DMS 273 (cell line): ENCODE data around the gene ACSS1.

Experiments
- DNase-seq: peaks from one replicate; lab custom pipeline; 2025; ENCODE audit not compliant: unreplicated experiment; lab: John Stamatoyannopoulos, UW

ACSS1 gene

DNA sequence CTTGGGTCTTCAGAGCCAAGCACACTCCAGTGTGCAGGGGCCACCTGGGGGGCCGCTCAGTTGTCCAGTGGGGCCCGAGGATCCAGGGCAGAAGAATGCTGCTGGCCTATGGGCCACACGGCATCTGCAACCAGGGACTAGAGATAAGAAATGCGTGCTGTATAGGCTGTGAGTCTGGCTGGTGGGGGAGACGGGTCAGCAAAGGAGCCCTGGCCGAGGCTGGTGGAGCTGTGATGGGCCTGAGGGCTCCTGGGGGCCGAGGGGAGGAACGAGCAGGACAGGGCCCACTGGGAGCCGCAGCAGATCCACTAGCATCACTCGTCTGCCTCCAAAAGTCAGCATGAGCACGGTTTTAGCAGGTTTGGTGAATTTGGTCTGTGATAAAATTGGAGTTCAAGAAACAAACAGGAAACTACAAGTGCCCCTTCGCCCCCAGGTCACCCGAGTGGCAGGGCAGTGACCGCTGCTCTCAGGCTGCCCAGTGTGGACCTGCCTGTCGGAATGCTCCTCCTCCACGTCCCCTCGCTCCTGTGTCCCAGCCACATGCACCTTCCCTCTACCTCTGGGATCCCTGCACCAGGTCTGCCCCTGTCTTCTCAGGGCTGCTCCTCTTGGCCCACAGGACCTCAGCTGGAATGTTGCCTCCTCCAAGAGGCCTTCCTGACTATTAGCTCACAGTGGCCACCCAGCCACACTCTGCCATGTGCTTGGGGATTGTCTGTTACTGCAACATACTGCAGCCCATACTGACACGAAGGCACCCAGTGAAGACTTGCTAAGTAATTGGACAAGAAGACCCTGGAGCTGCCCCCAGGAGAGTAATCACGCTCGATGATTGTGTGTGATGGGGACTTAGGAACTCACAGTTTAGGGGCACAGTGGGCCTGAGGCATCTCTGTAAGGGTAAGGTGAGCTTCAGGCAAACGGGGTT lies 10.9 kb downstream of the ACSS1 start:
- DNase-seq = no peak

DNA sequence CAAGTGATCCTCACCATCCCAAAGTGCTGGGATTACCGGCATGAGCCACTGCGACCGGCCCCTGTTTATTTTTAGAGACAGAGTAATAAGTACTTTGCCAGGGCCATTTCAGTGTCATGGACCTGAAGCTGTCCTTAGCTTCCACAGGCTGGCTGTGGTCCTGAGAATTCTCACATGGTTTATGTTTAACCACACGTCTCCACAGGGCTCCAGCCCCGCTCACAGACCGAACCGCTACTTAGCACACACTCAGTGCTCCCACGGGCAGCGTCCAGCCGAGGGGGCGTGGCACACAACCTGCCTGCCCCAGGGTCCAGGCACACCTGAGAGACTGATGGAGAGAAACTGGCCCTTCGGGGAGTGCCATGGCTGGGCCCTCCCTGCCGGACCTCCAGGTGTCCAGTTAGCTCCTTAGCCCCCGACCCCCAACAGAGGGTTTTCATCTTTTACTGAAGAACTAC lies 11.7 kb downstream of the ACSS1 start:
- DNase-seq = no peak

DNA sequence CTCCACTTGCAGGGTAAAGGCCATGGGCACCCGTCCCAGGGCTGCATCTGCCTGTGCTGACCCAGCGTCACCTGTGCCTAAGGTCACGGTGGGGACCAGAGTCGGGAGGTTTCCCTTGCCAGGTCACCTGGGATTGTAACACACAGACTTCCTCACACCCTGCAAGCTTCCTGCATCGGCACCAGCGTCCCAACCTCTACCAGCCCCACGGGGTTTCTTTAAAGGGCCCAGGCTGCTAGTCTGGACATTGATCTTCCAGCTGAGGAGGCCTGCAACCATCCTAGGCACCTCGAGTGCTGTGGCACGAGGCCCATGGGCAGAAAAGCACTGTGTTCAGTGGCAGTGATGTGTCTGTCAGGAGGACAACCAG lies 12.6 kb downstream of the ACSS1 start:
- no peak for DNase-seq

DNA sequence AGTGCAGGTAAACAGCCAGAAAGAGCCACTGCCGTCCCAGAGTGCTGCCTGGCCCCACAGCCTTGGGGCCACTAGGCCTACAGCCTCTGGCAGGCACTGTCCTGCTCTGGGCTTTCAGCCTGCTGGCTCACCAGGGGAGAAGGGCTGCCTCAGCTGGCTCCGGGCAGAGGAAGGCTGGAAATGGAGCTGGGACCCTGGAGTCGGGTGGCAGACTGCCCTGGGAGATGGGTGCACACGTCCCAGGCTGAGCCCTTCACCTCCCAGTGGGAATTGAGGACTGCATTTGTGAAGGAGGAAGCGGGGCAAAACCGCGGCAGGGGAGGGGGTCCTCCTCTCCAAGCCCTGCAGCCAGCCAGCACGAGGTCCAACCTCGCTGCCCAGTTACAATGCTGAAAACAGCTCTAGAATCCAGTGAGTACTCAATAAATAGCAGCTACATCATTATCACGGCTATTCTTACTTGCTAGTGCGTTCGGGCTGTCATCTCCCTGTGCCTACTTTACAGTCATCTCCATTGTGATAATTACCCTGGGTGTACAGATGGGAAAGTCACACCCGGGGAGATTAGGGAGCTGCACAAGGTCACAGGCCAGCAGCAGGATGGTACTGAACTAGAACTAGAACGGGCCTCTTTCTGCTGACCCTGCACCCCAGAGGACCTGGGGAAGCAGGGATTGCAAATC lies 13.1 kb downstream of the ACSS1 start:
- no peak for DNase-seq

DNA sequence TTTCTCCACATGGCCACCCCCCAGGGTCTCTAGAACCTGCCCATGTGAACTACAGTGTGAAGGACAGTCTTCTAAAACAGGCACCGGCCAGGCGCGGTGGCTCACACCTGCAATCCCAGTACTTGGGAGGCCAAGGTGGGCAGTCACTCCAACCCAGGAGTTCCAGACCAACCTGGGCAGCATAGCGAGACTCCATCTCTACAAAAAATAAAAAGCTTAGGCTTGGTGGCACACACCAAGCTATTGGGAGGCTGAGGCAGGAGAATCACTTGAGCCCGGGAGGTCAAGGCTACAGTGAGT lies 13.7 kb downstream of the ACSS1 start:
- DNase-seq = no peak

DNA sequence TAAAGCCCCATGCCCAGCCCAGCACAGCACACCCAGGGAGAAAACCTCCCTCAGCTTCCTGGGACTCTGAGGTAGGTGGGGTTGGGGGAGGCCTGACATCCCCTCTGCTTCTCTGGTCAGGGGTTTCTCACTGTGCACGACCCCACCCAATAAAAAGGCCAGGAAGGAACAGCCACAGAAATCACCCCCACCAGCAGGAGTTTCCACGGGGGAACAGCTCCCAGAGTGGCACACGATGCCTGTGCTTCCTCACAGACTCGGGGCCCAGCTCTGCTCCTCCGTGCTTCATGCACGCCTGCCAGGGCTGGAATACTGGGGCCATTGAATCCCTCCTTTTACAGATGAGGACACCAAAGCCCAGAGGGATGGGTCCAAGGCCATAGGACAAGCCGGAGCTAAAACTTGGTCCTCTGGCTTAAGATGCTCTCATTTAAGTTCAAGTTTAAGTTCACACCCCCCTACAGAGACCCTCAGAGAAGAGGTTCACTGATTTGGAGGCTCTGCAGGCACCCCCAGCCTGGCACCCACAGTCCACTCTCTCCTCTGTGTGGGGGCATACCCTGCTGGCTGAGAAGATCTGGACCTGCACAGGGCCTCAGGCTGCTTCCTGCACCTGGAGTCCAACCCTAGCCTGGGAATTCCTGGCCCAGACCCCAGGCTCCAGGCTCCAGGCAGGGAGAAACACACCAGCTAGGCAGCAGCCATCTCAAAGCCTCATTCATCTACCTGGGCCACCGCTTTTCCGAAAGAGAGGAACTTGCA lies 14.3 kb downstream of the ACSS1 start:
- no peak for DNase-seq

DNA sequence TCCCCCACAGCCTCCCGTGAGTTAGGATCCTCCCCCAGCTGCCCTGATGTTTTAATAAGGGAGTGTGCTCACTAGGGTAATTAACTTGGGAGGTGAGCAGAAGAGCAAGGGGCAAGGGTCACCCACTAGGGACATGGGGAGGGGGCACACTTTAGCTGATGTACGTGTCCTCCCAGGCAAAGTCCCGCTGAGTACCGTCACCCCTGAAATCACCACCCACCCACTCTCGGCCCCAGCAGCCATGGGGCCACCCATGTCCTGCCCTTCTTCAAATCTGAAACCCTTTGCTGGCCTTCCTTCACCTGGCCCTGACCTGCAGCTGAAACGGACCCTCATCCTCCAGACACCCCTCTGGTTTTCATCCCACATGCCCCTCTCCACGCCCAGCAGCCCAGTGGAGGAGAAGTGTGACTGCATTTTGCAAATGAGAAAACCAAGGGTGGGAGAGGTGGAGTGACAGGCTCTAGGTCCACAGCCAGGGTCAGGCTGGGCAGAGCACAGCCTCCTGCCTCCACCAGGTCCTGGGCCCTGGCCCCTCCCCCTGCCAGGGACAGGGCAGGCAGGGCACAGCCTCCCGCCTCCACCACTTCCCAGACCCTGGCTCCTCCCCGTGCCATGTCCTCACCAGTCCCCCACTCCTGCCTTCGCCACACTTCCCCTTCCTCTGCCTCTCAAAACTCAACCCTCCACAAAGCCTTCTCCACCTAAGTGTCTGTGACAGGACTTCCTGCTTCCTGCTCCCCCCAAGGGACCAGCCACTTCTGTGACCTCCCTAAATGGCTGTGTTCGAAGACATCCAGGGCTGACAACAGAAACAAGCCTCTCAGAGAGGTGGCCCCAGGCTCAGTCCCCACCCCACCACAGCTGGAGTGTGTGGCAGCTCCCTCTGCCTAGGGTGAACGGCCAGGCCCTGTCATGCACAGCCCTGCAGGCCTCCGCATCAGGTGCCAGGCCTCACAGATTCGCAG lies 15.1 kb downstream of the ACSS1 start:
- DNase-seq = no peak

DNA sequence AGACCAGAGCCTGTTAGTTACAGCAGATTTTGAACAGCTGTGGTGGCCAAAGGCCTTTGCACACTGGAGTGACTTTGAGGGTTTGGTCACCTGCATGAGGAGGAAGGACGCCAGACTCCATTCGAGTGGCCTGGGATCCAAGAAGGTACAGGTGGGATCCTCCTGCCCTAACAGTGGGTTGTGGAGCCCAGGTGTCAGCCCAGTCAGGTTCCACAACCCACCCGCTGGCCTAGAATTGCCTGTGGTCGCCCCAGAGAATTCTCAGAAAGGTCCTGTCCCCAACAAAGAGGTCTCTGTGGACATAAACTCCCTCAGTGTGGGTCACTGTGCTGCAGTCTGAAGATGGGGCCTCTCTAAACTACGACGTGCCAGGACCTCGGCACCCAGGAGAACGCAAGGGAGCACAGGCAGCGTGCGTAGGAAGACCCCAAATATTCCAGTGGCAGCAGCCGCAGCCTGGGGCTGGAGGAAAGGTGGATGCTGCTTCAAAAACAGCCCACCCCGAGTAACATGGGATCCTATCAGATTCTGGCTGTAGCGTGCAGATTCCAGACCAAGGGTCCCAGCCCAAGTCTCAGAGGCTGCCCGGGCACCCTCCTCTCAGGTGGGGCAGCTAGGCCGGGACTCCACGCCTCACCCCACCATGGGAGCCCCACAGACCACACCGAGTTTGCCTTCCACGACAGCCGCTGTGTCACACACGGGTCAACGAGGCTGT lies 16.0 kb downstream of the ACSS1 start:
- DNase-seq = no peak

DNA sequence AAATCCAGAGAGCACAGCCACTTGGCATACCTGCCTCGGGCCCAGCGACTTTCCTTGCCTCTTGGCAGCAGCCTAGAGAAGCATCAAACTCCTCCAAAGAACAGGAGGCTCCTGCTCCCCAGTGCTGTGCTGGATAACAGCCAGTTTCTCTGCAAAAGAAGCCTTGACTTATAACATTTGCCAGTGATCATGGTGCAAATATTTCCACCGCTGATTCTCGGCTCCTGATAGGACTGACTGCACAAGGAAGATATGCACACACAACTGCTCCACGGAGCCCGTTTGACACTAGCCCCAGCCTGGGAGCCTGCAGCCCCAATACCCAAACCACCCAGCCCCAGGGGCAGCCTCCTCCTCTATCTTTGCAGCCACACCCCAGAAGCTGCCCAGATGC lies 17.5 kb downstream of the ACSS1 start:
- DNase-seq = peak; percentile 59

DNA sequence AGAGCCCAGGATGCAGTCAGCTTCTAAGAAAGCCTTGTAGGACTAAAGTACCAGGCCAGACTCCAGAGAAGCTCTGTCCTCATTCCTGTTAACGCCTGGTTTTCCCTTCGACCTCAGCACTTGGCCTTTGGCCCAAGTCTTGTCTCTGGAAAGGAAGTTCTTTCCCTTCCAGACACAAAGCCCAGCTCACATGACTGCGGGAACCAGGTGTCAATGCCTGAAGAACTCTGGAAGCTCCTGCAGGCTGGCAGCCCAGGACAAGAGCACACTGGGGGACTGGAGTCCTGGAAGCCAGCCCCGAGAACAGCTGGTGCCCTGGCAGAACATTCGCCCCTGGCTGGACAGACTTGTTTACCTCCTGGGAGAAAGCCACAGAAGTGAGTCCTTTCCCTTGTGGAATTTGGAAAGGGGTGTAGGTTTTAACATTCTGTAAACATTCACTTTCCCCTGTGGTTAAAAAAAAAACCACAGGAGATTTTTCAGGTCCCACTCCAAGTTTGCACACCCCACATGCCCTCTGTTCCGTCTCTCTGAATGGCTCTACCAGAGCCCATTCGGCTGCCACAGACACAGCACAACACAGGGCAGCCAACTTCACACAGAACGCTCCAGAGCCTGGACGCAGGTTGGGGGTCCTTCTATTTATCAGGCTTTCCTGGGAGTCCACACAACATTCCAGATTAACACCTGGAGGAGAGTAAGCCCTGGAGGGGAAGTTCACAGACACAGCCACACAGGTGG lies 18.1 kb downstream of the ACSS1 start:
- peak; percentile 95 for DNase-seq

DNA sequence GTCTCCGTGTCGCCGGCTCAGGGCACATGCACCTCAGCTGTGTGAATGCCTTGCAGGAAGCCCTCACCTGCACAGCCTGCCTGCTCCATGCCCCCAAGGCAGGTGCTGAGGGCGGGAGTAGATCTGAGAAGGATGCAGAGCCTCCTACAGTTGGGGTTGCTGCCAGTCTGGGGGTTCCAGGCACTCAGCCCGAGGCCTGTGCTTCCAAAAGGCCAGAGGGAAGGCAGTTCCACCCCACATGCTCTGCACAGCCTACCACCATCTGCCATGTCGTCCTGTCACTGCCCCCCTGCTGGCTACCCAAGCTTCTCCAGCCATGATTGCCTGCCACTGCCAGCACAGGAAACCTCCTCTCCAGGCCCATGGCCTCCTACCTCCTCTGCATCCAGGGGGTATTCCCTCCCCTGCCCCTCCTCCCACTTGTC lies 19.3 kb downstream of the ACSS1 start:
- peak; percentile 76 for DNase-seq

DNA sequence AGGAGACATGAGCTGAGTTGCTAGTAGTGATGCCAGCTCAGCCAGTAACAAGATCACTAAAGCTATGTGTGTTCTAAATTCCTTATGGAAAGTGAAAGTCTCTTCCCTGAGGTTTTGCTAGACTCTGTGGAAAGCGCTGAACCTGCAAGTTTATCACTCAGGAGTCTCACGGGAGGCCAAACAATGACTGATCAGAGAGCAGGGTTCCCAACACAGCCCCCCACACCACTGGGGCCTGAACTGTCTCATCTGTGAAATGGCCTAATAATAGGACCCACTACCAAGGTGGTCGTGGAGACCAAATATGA lies 19.9 kb downstream of the ACSS1 start:
- no peak for DNase-seq

DNA sequence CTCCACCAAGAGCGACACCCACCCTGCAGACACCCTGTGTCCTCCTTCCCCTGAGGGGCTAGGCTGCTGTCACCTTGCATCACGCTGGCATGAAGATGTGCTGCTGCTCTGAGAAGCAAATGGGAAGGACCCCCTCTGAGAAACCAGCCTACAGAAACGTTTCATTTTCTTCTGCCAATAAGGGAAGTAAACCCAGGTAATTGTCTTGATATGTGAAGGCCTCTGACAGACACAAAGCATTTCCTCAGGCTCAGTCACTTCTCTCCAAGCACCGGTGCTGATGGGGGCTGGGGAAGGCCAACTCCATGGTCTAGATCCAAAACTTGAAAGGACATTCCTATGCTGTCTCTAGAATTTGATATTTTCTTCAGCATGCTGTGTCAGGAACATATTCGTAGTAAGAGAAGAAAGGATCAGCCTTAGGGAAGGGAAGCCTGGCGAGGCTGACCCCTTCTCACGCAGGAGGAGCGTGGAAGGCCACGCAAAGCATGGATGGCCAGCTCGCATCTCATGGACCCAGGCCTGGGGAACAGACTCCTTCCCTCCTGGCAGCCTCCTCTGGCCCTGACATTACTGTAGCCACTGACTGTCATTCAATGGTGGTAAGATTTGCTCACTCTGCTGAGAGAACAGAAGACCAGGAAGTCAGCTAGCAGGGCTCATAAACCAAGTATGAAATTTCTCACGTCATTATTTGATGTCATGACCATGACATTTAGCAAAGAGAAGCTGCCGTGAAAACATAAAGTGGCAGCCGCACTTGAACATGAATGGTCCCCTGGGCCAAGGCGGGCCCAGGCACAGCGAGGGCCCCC lies 20.4 kb downstream of the ACSS1 start:
- DNase-seq = no peak

DNA sequence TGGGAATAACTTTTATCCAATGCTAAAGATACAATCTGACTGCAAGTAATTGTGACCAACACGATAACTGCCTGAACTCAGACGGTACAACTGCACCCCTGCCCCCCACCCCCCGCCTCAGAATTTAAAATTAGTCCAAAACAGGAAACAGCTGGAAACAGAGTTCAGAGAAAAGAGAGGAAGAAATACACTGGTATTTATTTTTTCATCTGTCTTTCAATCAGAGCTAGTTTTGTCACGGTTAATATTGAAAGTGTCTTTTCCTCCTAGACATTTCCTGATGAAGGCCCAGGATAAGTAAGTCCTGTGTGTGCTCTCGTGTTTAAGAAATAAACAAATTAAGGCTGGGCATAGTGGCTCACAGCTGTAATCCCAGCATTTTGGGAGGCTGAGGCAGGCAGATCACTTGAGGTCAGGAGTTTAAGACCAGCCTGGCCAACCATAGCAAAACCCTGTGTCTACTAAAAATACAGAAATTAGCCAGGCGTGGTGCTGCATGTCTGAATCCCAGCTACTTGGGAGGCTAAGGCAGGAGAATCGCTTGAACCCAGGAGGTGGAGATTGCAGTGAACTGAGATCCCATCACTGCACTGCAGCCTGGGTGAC lies 21.5 kb downstream of the ACSS1 start:
- no peak for DNase-seq

DNA sequence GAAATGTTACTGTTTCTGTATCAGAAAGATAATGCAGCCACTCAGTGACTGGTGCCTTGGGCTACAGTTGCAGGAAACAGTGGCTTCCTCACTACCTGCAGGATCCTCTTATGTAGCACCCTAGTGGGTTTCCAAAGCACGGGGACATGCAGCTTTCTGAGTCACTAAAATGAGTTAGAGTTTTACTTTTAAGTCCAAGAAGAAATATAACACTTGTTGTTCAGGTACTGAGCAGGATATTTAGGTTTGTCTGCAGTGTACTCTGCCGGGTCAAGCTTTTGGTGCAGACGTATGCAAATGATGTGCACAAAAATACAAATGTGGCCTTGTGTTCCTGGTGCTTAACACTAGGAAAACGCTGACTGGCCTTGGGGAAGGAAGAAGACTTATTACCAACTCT lies 22.0 kb downstream of the ACSS1 start:
- DNase-seq = no peak

DNA sequence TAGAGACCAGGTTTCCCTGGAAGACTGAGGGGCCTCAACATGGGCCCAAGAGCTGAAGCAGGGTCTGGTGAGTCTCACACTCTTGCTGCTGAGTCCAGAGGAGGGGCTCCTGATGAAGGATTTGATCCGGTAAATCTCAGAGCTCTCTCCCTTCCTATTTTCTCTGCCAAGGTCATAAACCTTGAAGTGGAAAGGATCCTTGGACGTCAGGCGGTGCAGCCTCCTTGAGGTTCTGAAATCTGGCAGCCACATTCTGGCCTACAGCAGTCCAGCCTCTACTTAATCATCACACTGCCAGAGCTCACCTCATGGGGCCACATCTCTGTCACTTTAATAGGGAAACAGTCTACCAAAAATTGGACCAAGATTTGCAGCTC lies 24.0 kb downstream of the ACSS1 start:
- DNase-seq = no peak

DNA sequence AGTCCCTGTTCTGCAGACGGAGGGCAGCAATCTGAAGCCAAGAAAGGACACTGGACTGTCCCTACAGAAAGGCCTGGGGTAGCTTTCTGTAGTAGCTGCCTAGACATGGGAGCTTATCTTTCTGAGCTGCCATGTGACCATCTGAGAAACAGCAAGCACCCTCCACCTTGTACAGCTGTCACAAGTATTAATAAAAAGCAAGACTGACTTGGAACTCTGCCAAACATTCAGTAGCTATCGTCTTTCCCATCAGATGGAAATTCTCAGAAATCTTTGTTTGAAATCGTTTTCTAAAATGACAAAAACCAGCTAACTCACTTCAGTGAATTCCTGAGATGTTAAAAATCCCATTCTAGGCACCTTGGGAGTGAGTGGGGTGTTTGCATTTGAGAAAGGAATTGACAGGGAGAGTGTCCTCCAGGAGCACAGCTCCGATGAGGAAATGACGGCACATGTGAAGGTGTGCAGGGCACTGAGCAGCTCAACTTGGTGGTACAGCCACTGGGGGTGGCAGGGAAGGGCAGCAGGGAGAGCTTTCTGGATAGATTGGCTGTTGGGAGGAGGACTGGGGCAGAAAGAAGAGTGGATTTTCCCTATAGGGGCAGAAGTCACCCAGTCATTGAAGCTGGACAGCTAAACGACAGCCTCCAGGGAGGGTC lies 24.5 kb downstream of the ACSS1 start:
- peak; percentile 75 for DNase-seq
